PC-9 (cell line): ENCODE measurements around the gene DPH6. TPM values are rescaled to one million over a fixed set of nuclear protein-coding genes. Genes with fewer than 3 reads are reported as not detected.

Experiments used
- BruUV-seq: library from RNA; stranded (reverse); fragments of 400-500 nt; replicated peaks from 2 replicates; lab custom pipeline; 2021; lab: Mats Ljungman, UMichigan
- CTCF ChIA-PET: fragments of 300-600 bp; sonication (Branson Sonifier 250); formaldehyde crosslinking; loops from one replicate; lab custom pipeline; 2022; ENCODE audit warnings: antibody characterized with exemption; lab: Charles Lee
- POLR2A ChIA-PET: fragments of 300-600 bp; sonication (Branson Sonifier 250); formaldehyde crosslinking; loops from one replicate; lab custom pipeline; 2022; ENCODE audit warnings: antibody characterized with exemption; ENCODE audit not compliant: unreplicated experiment; lab: Charles Lee
- DNase-seq, 2 experiments: peaks; one replicate each; pipeline versions ENCODE4 v3.0.0 to v3.0.0-alpha.2; 2015 to 2022; ENCODE audit warnings: mixed read lengths in 1 of 2
- H2AFZ ChIP-seq: fragments of 200-600 bp; sonication (generic); 2 replicates; pipeline ENCODE4 v1.8.1; 2017; ENCODE audit warnings: antibody characterized with exemption
- H3F3A ChIP-seq: fragments of 200-600 bp; sonication (generic); 2 replicates; pipeline ENCODE4 v1.8.1; 2017; ENCODE audit warnings: antibody characterized with exemption, mild to moderate bottlenecking, low read depth; ENCODE audit not compliant: insufficient read depth
- H3K27ac ChIP-seq: fragments of 200-600 bp; sonication (generic); 2 replicates; pipeline ENCODE4 v1.6.1; 2016; ENCODE audit warnings: mixed run types
- H3K27me3 ChIP-seq: fragments of 200-600 bp; sonication (generic); 2 replicates; pipeline ENCODE4 v1.6.1; 2016; ENCODE audit warnings: low read depth, mixed run types; ENCODE audit not compliant: insufficient read depth
- H3K36me3 ChIP-seq: fragments of 200-600 bp; sonication (generic); 2 replicates; pipeline ENCODE4 v1.6.1; 2016; ENCODE audit warnings: low read depth, mixed run types
- H3K4me1 ChIP-seq: fragments of 200-600 bp; sonication (generic); replicated peaks from 2 replicates; pipeline ENCODE4 v1.6.1; 2016; ENCODE audit warnings: mixed run types; ENCODE audit not compliant: insufficient read depth
- H3K4me2 ChIP-seq: fragments of 200-600 bp; sonication (generic); 2 replicates; pipeline ENCODE4 v1.6.1; 2017; ENCODE audit warnings: mixed run types
- H3K4me3 ChIP-seq: fragments of 200-600 bp; sonication (generic); 2 replicates; pipeline ENCODE4 v1.6.1; 2016; ENCODE audit warnings: mixed run types
- H3K79me2 ChIP-seq: fragments of 200-600 bp; sonication (generic); 2 replicates; pipeline ENCODE4 v1.6.1; 2017; ENCODE audit warnings: low read depth, mixed run types
- H3K9me2 ChIP-seq: fragments of 200-600 bp; sonication (generic); 2 replicates; pipeline ENCODE4 v1.8.1; 2017; ENCODE audit warnings: mild to moderate bottlenecking; ENCODE audit not compliant: insufficient read depth
- H3K9me3 ChIP-seq: fragments of 200-600 bp; sonication (generic); 2 replicates; pipeline ENCODE4 v1.8.1; 2016; ENCODE audit warnings: low read depth; ENCODE audit not compliant: insufficient read depth
- H4K20me1 ChIP-seq: fragments of 200-600 bp; sonication (generic); 2 replicates; pipeline ENCODE4 v1.8.1; 2017; ENCODE audit not compliant: insufficient read depth
- CTCF ChIP-seq: fragments of 200-600 bp; sonication (generic); conservative IDR thresholded peaks from 2 replicates; pipeline ENCODE4 v1.6.1; 2017; ENCODE audit warnings: mixed run types, antibody characterized with exemption, mild to moderate bottlenecking, moderate library complexity
- EZH2 ChIP-seq: fragments of 200-600 bp; sonication (generic); IDR thresholded peaks from 2 replicates; pipeline ENCODE4 v1.8.0; 2017; ENCODE audit warnings: antibody characterized with exemption, low read depth
- intact Hi-C: fragments of 100-400 bp; cut with micrococcal nuclease; formaldehyde crosslinking; loops from one replicate; pipeline ENCODE4 v1.10.0; 2022; ENCODE audit not compliant: unreplicated experiment
- total RNA-seq: library from RNA; stranded (reverse); gene quantifications from 2 replicates; pipeline ENCODE4 v1.2.3, GENCODE V29; 2021

The DPH6 gene
- total RNA-seq, 1 experiment from 2014 or later: 14.8 TPM

- H3K36me3 ChIP-seq: no peaks in the 10 kb centered on the region
- TF ChIP-seq CTCF (no peak), EZH2 (no peak)
- intact Hi-C loops: no loop called here
- no peaks in the 10 kb centered on the region for H3K79me2 ChIP-seq
- no peak for DNase-seq
- no peak overlapping the region for H3K4me2 ChIP-seq
- H4K20me1 ChIP-seq: no peaks in the 10 kb centered on the region
- H2AFZ ChIP-seq: no peak overlapping the region
- H3K9me3 ChIP-seq: no peaks in the 10 kb centered on the region
- H3K9me2 ChIP-seq: no peaks in the 10 kb centered on the region
- H3F3A ChIP-seq: no peaks in the 10 kb centered on the region
- ChIA-PET POLR2A (no interaction called here), CTCF (no interaction called here)
- H3K4me3 ChIP-seq: no peak overlapping the region
- no peaks in the 10 kb centered on the region for H3K27me3 ChIP-seq
- no TSS peak for BruUV-seq
- no peak overlapping the region for H3K27ac ChIP-seq
- no peaks in the 10 kb centered on the region for H3K4me1 ChIP-seq
Measured at GRCh38 chr15:35439291-35439690, 106.7 kb downstream of the DPH6 start.

DNA sequence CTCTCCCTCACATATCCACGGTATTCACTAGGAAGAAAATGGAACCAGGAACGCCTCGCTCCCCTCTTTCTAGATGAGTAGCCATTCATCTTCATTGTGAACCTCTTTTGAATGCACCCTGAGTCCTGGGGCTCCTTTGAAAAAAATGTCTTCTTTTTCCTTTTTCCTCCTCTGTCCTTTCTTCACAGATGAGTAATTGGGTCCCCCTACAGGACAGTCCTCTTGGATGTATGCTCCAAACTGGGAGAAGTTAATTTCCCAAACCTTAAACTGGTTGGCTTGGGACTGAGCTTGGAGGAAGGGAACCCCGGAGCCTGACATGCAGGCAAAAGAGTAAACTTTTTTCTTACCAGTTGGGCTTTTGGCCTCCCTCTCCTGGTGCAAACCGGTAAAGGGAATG lies 108.8 kb downstream of the DPH6 start:
- intact Hi-C loops: no loop called here
- CTCF ChIA-PET: interaction anchor here (0.6 kb wide), 1 partner anchor 901 kb away, joined by 4 read pairs; no protein-coding TSS in a partner anchor

GRCh38 chr15:35436422-35436821 lies 109.5 kb downstream of the DPH6 start:
- Histone ChIP-seq H3K79me2 (no peaks in the 10 kb centered on the region), H3K27me3 (no peaks in the 10 kb centered on the region), H3K9me3 (no peaks in the 10 kb centered on the region), H2AFZ (no peak overlapping the region), H3K36me3 (no peaks in the 10 kb centered on the region), H3K4me1 (no peaks in the 10 kb centered on the region), H3K4me2 (no peak overlapping the region), H4K20me1 (no peaks in the 10 kb centered on the region), H3K9me2 (no peaks in the 10 kb centered on the region), H3K4me3 (no peak overlapping the region), H3K27ac (no peak overlapping the region), H3F3A (no peaks in the 10 kb centered on the region)
- BruUV-seq: no TSS peak
- ChIA-PET POLR2A (no interaction called here), CTCF (interaction anchor here (0.6 kb wide), 1 partner anchor 417 kb away, joined by 5 read pairs; no protein-coding TSS in a partner anchor)
- TF ChIP-seq EZH2: no peak
- no peak for TF ChIP-seq CTCF
- intact Hi-C loops: no loop called here
- no peak for DNase-seq

More for the DNA sequence above, 108.8 kb downstream of the DPH6 start:
- BruUV-seq: no TSS peak
- H3K4me1 ChIP-seq: no peaks in the 10 kb centered on the region
- no peaks in the 10 kb centered on the region for H3K36me3 ChIP-seq
- no peaks in the 10 kb centered on the region for H4K20me1 ChIP-seq
- no peak overlapping the region for H2AFZ ChIP-seq
- no peaks in the 10 kb centered on the region for H3K9me3 ChIP-seq
- DNase-seq: no peak
- H3K27me3 ChIP-seq: no peaks in the 10 kb centered on the region
- no peaks in the 10 kb centered on the region for H3K9me2 ChIP-seq
- no peak overlapping the region for H3K27ac ChIP-seq
- POLR2A ChIA-PET: no interaction called here
- no peaks in the 10 kb centered on the region for H3F3A ChIP-seq
- no peak overlapping the region for H3K4me3 ChIP-seq
- TF ChIP-seq EZH2 (no peak), CTCF (no peak)
- no peaks in the 10 kb centered on the region for H3K79me2 ChIP-seq
- H3K4me2 ChIP-seq: no peak overlapping the region
